ENCODE results near the gene SAA4.
"Not testable (repeated sequence)": the region's sequence is repeated elsewhere in the genome, so short reads cannot be mapped to it uniquely, and the experiment has no call there.

The SAA4 gene

DNA sequence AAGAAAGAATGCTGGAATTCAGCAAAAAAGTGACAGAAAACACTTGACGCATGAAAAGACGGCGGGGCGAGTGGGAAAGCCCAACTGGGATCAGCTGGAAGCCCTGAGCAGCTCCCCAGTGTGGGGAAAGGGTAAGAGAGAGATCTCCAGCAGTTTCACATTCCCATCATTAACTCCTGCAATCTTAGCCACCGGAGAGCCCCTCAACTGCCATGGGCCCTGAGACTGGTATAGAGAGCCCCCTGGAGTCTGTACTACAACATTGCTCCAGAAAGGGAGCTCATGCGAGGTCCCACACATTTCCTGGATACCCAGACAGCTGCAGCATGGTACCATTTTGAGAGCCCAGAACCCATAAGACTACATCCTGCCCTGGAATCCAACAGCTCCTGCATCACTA is 32.9 kb downstream of the SAA4 start:
- in situ Hi-C loops (cut with HindIII; ENCODE audit: low pct_ligation_motif_present, low pct_unique_long_range_greater_than_20kb, low sequenced_read_pairs), result no loop called here
- DNase-seq, result peak; percentile 8

DNA sequence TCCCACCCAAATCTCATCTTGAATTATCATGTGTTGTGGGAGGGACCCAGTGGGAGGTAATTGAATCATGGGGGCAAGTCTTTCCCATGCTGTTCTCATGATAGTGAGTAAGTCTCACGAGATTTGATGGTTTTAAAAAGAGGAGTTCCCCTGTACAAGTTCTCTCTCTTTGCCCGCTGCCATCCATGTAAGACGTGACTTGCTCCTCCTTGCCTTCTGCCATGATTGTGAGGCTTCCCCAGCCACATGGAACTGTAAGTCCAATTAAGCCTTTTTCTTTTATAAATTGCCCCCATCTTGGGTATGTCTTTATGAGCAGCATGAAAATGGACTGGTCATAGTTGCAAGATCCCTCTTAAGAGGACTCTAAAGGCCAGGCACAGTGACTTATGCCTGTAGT is 38.9 kb downstream of the SAA4 start:
- DNase-seq; in situ Hi-C loops (cut with HindIII; ENCODE audit: low pct_ligation_motif_present, low pct_unique_long_range_greater_than_20kb, low sequenced_read_pairs): not testable (repeated sequence)

DNA sequence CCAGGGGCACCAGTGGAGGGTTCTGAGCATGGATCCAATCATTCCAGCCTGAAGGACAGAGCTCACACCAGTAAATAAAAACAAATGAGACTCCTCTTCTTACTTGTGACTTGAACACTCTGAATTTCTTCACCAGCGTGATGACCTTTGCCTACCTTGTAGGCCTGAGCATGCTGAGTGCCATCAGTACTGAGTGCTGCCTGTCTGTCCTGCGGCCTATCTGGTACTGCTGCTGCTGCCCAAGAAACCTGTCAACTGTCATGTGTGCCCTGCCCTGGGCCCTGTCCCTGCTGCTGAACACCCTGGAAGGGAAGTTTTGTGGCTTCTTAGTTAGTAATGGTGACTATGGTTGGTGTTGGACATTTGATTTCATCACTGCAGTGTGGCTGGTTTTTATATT is 40.1 kb downstream of the SAA4 start:
- in situ Hi-C loops (cut with HindIII; ENCODE audit: low pct_ligation_motif_present, low pct_unique_long_range_greater_than_20kb, low sequenced_read_pairs), result no loop called here

DNA sequence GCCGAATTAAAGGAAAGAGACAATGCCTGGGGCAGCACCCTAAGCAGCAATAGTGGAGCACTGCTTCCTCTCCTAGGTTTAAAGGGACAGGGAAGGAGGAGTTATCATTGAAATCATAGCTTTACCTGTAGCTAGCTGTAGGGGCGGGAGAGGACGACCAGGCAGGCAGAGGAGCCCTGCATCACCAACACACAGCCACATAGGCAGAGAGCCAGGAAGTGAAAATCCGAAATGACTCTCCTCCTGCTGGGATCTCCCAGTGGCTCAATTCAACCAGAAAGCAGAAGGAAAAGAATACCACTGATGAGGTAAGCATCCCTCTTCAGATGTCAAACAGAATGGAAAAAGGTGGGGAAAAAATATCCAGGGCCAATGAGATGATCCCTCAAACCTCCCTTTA is 43.6 kb downstream of the SAA4 start:
- DNase-seq, result no peak
- in situ Hi-C loops (cut with HindIII; ENCODE audit: low pct_ligation_motif_present, low pct_unique_long_range_greater_than_20kb, low sequenced_read_pairs), result no loop called here

More for the DNA sequence above, 40.1 kb downstream of the SAA4 start:
- DNase-seq, result no peak

DNA sequence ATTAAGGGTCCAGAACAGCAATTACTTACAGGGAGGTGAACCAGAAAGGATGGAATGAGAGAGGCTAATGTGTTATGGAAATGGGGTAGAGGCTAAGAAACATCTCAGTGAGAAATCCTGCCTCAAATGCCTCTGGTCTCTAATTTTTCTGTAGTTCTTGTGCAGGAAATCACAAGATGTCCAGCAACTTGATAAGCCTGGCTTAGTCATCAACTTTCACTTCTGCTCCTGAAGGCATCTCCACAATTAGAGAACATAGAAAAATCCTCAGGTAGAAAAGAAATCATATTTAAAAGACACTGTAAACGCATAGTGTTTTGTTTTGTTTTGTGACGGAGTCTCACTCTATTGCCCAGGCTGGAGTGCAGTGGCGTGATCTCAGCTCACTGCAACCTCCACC is 45.2 kb downstream of the SAA4 start:
- no peak for DNase-seq
- in situ Hi-C loops (cut with HindIII; ENCODE audit: low pct_ligation_motif_present, low pct_unique_long_range_greater_than_20kb, low sequenced_read_pairs), result no loop called here

DNA sequence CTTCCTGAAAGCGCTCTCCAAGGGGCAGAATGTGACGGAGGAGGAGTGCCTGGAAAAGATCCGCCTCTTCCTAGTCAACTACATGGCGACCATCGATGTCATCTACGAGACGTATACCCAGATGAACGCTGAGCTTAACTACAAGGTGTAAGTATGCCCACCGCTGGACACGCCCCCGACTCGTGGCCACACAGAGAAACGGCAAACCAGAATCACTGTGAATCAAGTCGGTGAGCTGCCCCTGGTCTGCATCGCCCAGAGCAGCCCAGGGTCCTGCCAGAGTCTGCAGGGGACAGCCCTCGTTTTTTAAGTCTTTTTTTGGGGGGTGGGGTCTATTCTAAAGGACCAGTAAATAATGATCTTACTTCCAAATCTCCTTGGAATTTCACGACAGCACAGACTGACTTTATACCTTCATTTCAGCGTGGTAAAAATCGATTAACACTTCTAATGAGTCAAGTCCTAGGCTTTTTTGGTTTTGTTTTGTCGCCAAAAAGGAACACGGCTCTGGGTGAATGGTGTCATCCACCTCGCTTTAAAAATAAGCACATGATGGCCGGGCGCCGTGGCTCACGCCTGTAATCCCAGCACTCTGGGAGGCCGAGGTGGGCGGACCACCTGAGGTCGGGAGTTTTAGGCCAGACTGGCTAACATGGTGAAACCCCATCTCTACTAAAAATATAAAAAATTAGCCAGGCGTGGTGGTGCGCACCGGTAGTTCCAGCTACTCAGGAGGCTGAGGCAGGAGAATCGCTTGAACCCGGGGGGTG is 46.9 kb downstream of the SAA4 start:
- in situ Hi-C loops (cut with HindIII; ENCODE audit: low pct_ligation_motif_present, low pct_unique_long_range_greater_than_20kb, low sequenced_read_pairs); DNase-seq: not testable (repeated sequence)

DNA sequence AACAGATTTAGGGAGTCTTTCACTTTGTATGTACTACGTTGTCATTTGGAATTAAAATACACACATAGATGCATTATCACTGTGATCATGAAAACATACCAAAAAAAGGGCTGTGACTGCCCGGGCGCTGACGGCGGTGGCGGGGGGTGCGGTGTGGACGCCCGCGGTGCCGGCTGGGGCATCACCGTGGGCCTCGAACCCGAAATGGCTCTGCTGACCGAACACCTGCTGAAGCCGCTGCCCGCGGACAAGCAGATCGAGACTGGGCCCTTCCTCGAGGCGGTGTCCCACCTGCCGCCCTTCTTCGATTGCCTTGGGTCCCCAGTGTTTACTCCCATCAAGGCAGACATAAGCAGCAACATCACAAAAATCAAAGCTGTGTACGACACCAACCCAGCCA is 47.8 kb downstream of the SAA4 start:
- in situ Hi-C loops (cut with HindIII; ENCODE audit: low pct_ligation_motif_present, low pct_unique_long_range_greater_than_20kb, low sequenced_read_pairs), result no loop called here
- no peak for DNase-seq
